ENCODE measurements around the gene CCDC190. TPM values are rescaled to one million over a fixed set of nuclear protein-coding genes. Genes with fewer than 3 reads are reported as not detected.

The CCDC190 gene
- total and polyA plus RNA-seq, 2 experiments from 2014 or later: not detected

- TF ChIP-seq EZH2 (IDR thresholded peaks at IDR 0.05; ENCODE audit: insufficient read depth, poor library complexity, severe bottlenecking) (no peak), EZH2phosphoT487 (IDR thresholded peaks at IDR 0.05; ENCODE audit: insufficient read depth, low read depth) (no peak)
- H3K9me3 ChIP-seq (ENCODE audit: low read depth): no peaks in the 10 kb centered on the region
- no peak overlapping the region for H2AFZ ChIP-seq
- H3K9ac ChIP-seq: no peak overlapping the region
- H3K9me2 ChIP-seq (ENCODE audit: insufficient read depth): no peaks in the 10 kb centered on the region
- in situ Hi-C loops (cut with MboI): no loop called here
- 87 to 89% methylated on average over 3 of the region's 3 CpGs for WGBS, 2 experiments (ENCODE audit: low coverage in 1 of 2, low lambda C conversion rate in 2 of 2, missing lambda C conversion rate in 2 of 2)
- no peaks in the 10 kb centered on the region for H3K79me2 ChIP-seq (ENCODE audit: insufficient read depth)
- no peaks in the 10 kb centered on the region for H3F3A ChIP-seq (ENCODE audit: insufficient read depth)
- H3K4me1 ChIP-seq (ENCODE audit: insufficient read depth): no peaks in the 10 kb centered on the region
- H3K27me3 ChIP-seq (replicated peaks; ENCODE audit: insufficient read depth): no peaks in the 10 kb centered on the region
- no peak overlapping the region for H3K4me2 ChIP-seq (ENCODE audit: unreplicated experiment)
- no peaks in the 10 kb centered on the region for H4K20me1 ChIP-seq (ENCODE audit: insufficient read depth)
- no peaks in the 10 kb centered on the region for H3K36me3 ChIP-seq (ENCODE audit: low read depth)
- H3K27ac ChIP-seq: no peak overlapping the region
- no peak for DNase-seq
- H3K4me3 ChIP-seq: no peak overlapping the region
Observed at GRCh38 chr1:162832470-162832869, 28.5 kb downstream of the CCDC190 start.

GRCh38 chr1:162829268-162829667, 31.7 kb downstream of the CCDC190 start:
- no peaks in the 10 kb centered on the region for H3K79me2 ChIP-seq (ENCODE audit: insufficient read depth)
- H3K36me3 ChIP-seq (ENCODE audit: low read depth): no peaks in the 10 kb centered on the region
- H3K4me2 ChIP-seq (ENCODE audit: unreplicated experiment): no peak overlapping the region
- H3K9me3 ChIP-seq (ENCODE audit: low read depth): no peaks in the 10 kb centered on the region
- 44 to 70% methylated on average over 1 of the region's 1 CpG for WGBS, 2 experiments (ENCODE audit: low coverage in 1 of 2, low lambda C conversion rate in 2 of 2, missing lambda C conversion rate in 2 of 2)
- H3F3A ChIP-seq (ENCODE audit: insufficient read depth): 0 out of 2 replicates have a peak, but pooled peaks cover under 1% of the 10 kb centered on the region
- H3K4me3 ChIP-seq: no peak overlapping the region
- no peak overlapping the region for H3K27ac ChIP-seq
- no peak for DNase-seq
- no peaks in the 10 kb centered on the region for H3K27me3 ChIP-seq (replicated peaks; ENCODE audit: insufficient read depth)
- TF ChIP-seq EZH2 (IDR thresholded peaks at IDR 0.05; ENCODE audit: insufficient read depth, poor library complexity, severe bottlenecking): no peak
- no peak for TF ChIP-seq EZH2phosphoT487 (IDR thresholded peaks at IDR 0.05; ENCODE audit: insufficient read depth, low read depth)
- H2AFZ ChIP-seq: no peak overlapping the region
- no peaks in the 10 kb centered on the region for H3K9me2 ChIP-seq (ENCODE audit: insufficient read depth)
- in situ Hi-C loops (cut with MboI): no loop called here
- H4K20me1 ChIP-seq (ENCODE audit: insufficient read depth): no peaks in the 10 kb centered on the region
- H3K4me1 ChIP-seq (ENCODE audit: insufficient read depth): no peaks in the 10 kb centered on the region
- no peak overlapping the region for H3K9ac ChIP-seq

GRCh38 chr1:162823771-162824525, 37.0 kb downstream of the CCDC190 start:
- peak; percentile 25 for DNase-seq
- Histone ChIP-seq H4K20me1 (ENCODE audit: insufficient read depth) (no peaks in the 10 kb centered on the region), H2AFZ (no peak overlapping the region), H3K4me2 (ENCODE audit: unreplicated experiment) (no peak overlapping the region), H3K27ac (no peak overlapping the region), H3F3A (ENCODE audit: insufficient read depth) (0 out of 2 replicates have a peak, but pooled peaks cover 4% of the 10 kb centered on the region), H3K9ac (no peak overlapping the region), H3K79me2 (ENCODE audit: insufficient read depth) (no peaks in the 10 kb centered on the region), H3K4me1 (ENCODE audit: insufficient read depth) (no peaks in the 10 kb centered on the region), H3K4me3 (no peak overlapping the region), H3K9me3 (ENCODE audit: low read depth) (no peaks in the 10 kb centered on the region), H3K36me3 (ENCODE audit: low read depth) (no peaks in the 10 kb centered on the region), H3K9me2 (ENCODE audit: insufficient read depth) (no peaks in the 10 kb centered on the region), H3K27me3 (replicated peaks; ENCODE audit: insufficient read depth) (no peaks in the 10 kb centered on the region)
- 26 to 30% methylated on average over 2 of the region's 2 CpGs for WGBS, 2 experiments (ENCODE audit: low coverage in 1 of 2, low lambda C conversion rate in 2 of 2, missing lambda C conversion rate in 2 of 2)
- TF ChIP-seq EZH2phosphoT487 (IDR thresholded peaks at IDR 0.05; ENCODE audit: insufficient read depth, low read depth) (no peak), EZH2 (IDR thresholded peaks at IDR 0.05; ENCODE audit: insufficient read depth, poor library complexity, severe bottlenecking) (no peak)
- in situ Hi-C loops (cut with MboI): loop anchor here (25.0 kb wide), 1 partner anchor 462 kb away; no protein-coding TSS in a partner anchor

GRCh38 chr1:162823231-162823630, 37.7 kb downstream of the CCDC190 start:
- H3K27ac ChIP-seq: no peak overlapping the region
- no peak for DNase-seq
- peak overlapping the region; percentile 87 for H3K4me2 ChIP-seq (ENCODE audit: unreplicated experiment)
- in situ Hi-C loops (cut with MboI): loop anchor here (25.0 kb wide), 1 partner anchor 461 kb away; no protein-coding TSS in a partner anchor
- 78 to 79% methylated on average over 3 of the region's 3 CpGs for WGBS, 2 experiments (ENCODE audit: low coverage in 1 of 2, low lambda C conversion rate in 2 of 2, missing lambda C conversion rate in 2 of 2)
- H3K27me3 ChIP-seq (replicated peaks; ENCODE audit: insufficient read depth): no peaks in the 10 kb centered on the region
- H2AFZ ChIP-seq: no peak overlapping the region
- H4K20me1 ChIP-seq (ENCODE audit: insufficient read depth): no peaks in the 10 kb centered on the region
- no peaks in the 10 kb centered on the region for H3K9me2 ChIP-seq (ENCODE audit: insufficient read depth)
- no peak overlapping the region for H3K4me3 ChIP-seq
- no peaks in the 10 kb centered on the region for H3K9me3 ChIP-seq (ENCODE audit: low read depth)
- H3K9ac ChIP-seq: no peak overlapping the region
- TF ChIP-seq EZH2phosphoT487 (IDR thresholded peaks at IDR 0.05; ENCODE audit: insufficient read depth, low read depth) (no peak), EZH2 (IDR thresholded peaks at IDR 0.05; ENCODE audit: insufficient read depth, poor library complexity, severe bottlenecking) (no peak)
- no peaks in the 10 kb centered on the region for H3K36me3 ChIP-seq (ENCODE audit: low read depth)
- no peaks in the 10 kb centered on the region for H3K4me1 ChIP-seq (ENCODE audit: insufficient read depth)
- H3K79me2 ChIP-seq (ENCODE audit: insufficient read depth): no peaks in the 10 kb centered on the region
- H3F3A ChIP-seq (ENCODE audit: insufficient read depth): 0 out of 2 replicates have a peak, but pooled peaks cover 4% of the 10 kb centered on the region

All from GM23248 (cell line).